ENCODE data around the gene VPS18.

VPS18 gene

GRCh38 chr15:40925495-40925862 lies 31.2 kb downstream of the VPS18 start:
- no peak for DNase-seq

GRCh38 chr15:40925863-40926658 lies 31.8 kb downstream of the VPS18 start:
- peak; percentile 24 for DNase-seq

DNA sequence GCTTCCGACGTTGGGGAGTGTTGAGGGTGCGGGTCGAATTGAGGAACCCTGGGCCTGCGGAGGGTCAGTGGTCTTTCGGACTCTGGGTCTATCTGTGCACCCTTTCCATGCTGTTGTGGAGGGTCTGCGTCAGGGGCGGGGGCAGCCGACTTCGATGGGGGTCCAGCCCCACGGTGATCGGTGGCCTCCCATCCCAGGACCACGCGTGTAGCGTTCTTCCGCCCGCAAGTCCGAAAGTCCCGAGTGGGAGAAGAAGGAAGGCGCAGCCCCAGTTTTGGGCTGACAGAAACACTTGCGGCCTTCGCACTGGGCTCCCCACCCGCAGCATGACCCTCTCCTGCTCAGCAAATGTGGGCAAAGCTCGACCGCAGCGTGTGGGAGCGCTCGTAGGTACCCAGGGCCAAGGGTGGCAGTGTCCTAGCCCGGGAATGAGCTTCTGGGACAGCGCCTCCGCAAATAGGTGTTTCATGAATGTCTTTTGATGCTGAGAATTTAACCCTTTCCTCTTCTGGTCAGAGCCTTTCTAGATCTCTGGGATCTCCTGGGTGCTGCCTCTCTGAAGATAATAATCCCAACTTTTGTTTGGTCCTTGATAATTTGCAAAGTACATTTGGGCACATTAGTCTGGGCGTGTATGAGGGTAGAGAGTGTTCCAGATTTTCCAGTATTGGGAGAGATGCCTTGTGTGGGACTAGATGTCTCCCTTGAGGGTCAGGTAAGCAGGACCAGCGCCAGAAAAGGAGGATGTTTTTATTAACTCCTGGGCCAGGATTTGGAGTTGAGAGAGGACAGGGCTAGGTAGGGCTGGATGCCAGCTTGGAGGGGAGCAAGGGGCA lies 32.6 kb downstream of the VPS18 start:
- no peak for DNase-seq

- peak; percentile 14 for DNase-seq
These were observed 33.2 kb downstream of the VPS18 start for GRCh38 chr15:40927495-40927872.

GRCh38 chr15:40927873-40928806 lies 33.9 kb downstream of the VPS18 start:
- DNase-seq, result peak; percentile 76

GRCh38 chr15:40928821-40929659 lies 34.8 kb downstream of the VPS18 start, which contains the start of gene DLL4:
TSS of gene DLL4 (plus strand) at chr15:40929340. CDS start at chr15:40929669, 329 bp downstream.
- peak; percentile 87 for DNase-seq

DNA sequence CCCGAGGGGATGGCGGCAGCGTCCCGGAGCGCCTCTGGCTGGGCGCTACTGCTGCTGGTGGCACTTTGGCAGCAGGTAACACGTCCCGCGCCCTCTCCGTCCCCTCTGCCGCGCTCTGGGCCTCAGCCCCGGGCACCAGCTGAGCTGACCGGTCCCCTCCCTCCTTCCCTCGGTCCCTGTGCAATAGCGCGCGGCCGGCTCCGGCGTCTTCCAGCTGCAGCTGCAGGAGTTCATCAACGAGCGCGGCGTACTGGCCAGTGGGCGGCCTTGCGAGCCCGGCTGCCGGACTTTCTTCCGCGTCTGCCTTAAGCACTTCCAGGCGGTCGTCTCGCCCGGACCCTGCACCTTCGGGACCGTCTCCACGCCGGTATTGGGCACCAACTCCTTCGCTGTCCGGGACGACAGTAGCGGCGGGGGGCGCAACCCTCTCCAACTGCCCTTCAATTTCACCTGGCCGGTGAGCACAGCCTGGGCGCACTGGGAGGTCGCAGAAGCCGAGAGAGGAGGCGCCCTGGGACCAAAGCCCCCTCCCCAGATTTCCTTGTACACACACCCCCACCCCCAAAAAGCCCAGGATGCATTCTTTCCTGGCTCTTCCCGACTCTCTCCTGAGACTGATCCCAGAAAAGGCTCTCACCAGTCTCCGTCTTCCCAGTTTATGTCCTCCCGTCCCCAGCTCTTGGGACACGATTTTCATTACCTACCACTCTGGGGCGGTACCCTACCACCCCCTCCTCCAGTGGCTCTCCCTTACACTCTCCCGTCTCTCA lies 35.6 kb downstream of the VPS18 start:
- DNase-seq, result no peak

GRCh38 chr15:40930430-40931299 lies 36.4 kb downstream of the VPS18 start:
- peak; percentile 64 for DNase-seq

- DNase-seq, result no peak
These were observed 37.3 kb downstream of the VPS18 start for GRCh38 chr15:40931300-40932142.

DNA sequence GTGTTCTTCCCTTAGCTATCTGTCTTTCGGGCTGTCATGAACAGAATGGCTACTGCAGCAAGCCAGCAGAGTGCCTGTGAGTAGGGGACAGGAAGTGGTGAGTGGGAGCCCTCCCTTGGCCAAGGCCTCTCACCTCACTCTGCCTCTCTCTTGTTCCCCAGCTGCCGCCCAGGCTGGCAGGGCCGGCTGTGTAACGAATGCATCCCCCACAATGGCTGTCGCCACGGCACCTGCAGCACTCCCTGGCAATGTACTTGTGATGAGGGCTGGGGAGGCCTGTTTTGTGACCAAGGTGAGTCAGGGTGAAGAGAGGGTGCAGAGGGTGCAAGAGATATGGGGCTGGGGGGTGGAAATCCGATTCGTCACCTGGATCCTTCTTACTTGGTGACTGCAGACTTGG lies 37.9 kb downstream of the VPS18 start:
- DNase-seq, result peak; percentile 59

- DNase-seq, result peak; percentile 61
These were observed 38.6 kb downstream of the VPS18 start for GRCh38 chr15:40932649-40933516.

DNA sequence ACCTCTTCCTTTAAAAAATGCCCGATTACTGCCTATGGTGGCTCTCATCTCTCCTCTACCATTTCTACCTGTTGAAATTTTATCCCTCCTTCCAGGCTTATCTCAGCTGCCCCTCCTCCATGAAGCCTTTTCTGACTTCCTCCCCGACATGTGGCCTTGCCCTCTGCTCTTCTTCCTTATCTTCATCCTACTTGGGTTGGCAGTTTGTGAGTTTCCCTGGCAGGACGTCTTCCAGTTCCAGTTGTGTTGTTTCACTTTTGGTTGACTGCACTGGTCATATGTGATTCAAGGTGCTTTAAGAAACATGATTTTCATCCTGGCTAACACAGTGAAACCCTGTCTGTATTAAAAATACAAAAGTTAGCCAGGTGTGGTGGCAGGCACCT lies 39.3 kb downstream of the VPS18 start:
- DNase-seq, result no peak

DNA sequence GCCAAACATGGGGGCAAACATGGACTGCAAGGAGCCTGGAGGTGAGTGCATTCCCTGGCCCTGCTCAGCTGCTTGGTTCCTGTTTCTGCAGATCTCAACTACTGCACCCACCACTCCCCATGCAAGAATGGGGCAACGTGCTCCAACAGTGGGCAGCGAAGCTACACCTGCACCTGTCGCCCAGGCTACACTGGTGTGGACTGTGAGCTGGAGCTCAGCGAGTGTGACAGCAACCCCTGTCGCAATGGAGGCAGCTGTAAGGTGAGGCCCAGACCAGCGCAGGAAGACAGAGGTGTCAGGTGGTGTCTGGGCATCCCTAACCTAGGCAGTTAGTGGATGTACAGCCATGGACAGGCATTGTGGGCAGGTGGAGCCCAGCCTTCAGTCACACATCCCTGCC lies 40.2 kb downstream of the VPS18 start:
- no peak for DNase-seq

GRCh38 chr15:40936234-40936708 lies 42.0 kb downstream of the VPS18 start:
- no peak for DNase-seq

DNA sequence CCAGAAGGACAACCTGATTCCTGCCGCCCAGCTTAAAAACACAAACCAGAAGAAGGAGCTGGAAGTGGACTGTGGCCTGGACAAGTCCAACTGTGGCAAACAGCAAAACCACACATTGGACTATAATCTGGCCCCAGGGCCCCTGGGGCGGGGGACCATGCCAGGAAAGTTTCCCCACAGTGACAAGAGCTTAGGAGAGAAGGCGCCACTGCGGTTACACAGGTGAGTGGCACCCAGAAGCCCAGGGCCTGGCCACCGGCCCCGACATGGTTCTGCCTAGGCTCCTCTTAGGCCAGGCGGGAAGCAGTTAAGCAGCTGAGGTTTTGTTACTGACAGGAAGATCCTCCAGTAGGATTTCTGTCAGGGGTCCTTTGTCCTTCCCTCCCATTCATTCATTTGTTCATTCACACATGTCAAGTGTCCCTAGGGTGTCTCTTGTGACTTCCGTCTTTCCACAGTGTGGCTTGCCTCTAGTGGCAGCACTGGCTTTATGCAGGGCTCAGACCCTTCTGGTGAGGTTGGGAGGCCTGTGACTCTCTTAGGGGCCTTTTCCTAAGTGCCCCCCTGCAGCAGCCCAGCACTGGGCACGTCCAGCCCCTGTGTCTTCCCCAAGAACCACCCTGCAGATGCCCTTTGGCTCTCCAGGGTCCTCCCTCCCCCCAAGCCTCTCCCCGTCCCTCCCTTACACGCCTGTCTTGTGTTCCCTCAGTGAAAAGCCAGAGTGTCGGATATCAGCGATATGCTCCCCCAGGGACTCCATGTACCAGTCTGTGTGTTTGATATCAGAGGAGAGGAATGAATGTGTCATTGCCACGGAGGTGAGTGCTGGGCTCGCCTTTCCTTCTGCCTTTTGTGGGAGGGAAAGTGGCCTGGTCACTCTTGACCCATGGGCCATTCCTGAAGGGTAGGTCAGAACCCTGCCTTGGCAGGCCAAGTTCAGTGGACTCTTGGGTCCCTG lies 42.7 kb downstream of the VPS18 start:
- DNase-seq, result no peak

GRCh38 chr15:40937762-40938535 lies 43.7 kb downstream of the VPS18 start:
- no peak for DNase-seq
